Activated naive CD8-positive, alpha-beta T cell treated with anti-CD3 and anti-CD28 coated beads, Interleukin-2, amount 10 ng/mL, durations not matched to agents 7 days and 5 days (primary cell): ENCODE measurements around the gene TEK. TPM values are rescaled to one million over a fixed set of nuclear protein-coding genes. Genes with fewer than 3 reads are reported as not detected.
"Not testable (repeated sequence)": the region's sequence is repeated elsewhere in the genome, so short reads cannot be mapped to it uniquely, and the experiment has no call there.

ENCODE experiments used
- ATAC-seq: fragments of 150-1000 bp; cut with Tn5 transposase; one replicate; pipeline ENCODE4 v1.10.0; 2021; ENCODE audit warnings: low read depth, moderate library complexity
- POLR2A ChIA-PET: fragments of 350-600 bp; sonication (Branson Sonifier 250); formaldehyde crosslinking; loops from one replicate; lab custom pipeline; 2021; ENCODE audit warnings: antibody characterized with exemption; lab: Charles Lee
- DNase-seq: peaks from one replicate; pipeline ENCODE4 v3.0.0; 2021
- H3K27ac Mint-ChIP-seq: one replicate; pipeline ENCODE4 v1.8.0; 2022; ENCODE audit warnings: mild to moderate bottlenecking, mixed read lengths
- H3K27me3 Mint-ChIP-seq: one replicate; pipeline ENCODE4 v1.8.0; 2022; ENCODE audit warnings: mild to moderate bottlenecking, moderate library complexity, mixed read lengths
- H3K36me3 Mint-ChIP-seq: one replicate; pipeline ENCODE4 v1.8.0; 2021; ENCODE audit warnings: mild to moderate bottlenecking, mixed read lengths
- H3K4me1 Mint-ChIP-seq: one replicate; pipeline ENCODE4 v1.8.0; 2021; ENCODE audit warnings: mixed read lengths
- H3K4me3 Mint-ChIP-seq: one replicate; pipeline ENCODE4 v1.8.0; 2022; ENCODE audit warnings: mild to moderate bottlenecking, moderate library complexity, mixed read lengths
- H3K9me3 Mint-ChIP-seq: one replicate; pipeline ENCODE4 v1.8.0; 2021; ENCODE audit warnings: mixed read lengths
- total RNA-seq, 2 experiments: library from RNA; stranded (reverse); gene quantifications; one replicate each; pipeline ENCODE4 v1.2.3, GENCODE V29; 2021

The TEK gene
- total RNA-seq, 2 experiments from 2014 or later, result not detected

DNA sequence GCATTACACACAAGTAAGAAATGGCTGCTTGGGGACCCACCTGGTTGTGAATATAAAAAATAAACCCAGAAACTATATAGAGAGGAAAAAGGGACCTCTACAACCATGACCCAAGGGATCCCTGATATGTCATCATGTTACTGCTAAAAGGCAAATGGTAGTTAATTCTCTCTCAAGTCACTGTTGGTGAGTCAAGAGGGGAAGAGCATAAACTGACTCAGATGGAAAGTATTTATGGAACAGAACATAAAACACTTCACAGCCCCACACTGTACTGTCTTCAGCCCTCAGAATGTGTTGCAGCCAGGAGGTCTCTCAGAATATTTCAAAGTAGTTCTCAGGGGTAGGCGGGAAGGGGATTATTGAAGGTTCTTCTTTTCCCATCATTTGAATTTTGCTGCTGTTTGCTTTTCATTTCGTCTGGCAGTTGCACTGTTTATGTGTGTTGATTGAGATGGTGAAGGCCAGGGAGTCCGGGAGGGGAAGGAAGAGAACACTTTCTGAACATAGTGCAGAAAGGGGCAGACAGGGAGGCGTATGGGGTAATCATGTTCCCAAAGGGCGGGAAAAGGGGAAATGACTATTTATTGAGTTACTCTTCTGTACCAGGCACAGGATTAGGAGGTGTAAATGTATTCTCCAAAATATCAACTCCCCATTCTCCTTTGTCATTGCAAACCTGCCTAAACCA, 85.5 kb downstream of the TEK start:
- Mint-ChIP-seq H3K27me3 (peaks cover 4% of the 10 kb centered on the region), H3K9me3 (no peaks in the 10 kb centered on the region), H3K4me3 (no peak overlapping the region), H3K27ac (no peak overlapping the region), H3K4me1 (no peaks in the 10 kb centered on the region), H3K36me3 (no peaks in the 10 kb centered on the region)
- POLR2A ChIA-PET, result no interaction called here
- no peak for DNase-seq
- no peak for ATAC-seq

DNA sequence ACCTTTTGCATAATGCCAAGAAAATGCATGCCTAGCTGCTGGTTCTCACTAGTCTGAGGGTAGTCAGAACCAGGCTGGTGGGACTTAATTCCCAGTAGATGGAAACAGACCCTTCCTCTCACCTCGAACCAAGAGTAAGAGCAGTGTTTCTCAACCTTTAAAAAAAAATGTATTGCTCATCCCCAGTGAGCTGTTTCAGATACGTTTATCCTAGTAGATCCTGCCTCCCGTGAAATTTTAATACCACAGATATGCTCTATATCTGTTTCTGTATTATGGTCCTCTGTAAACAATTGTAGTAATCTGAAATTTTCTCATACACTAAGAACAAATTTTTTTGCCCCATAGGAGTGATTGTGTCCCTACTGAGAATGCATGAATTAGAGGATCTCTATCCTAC, 86.2 kb downstream of the TEK start:
- Mint-ChIP-seq H3K27ac (no peak overlapping the region), H3K27me3 (peaks cover 4% of the 10 kb centered on the region), H3K36me3 (no peaks in the 10 kb centered on the region), H3K4me3 (no peak overlapping the region), H3K9me3 (no peaks in the 10 kb centered on the region), H3K4me1 (no peaks in the 10 kb centered on the region)
- POLR2A ChIA-PET, result no interaction called here
- ATAC-seq (no peak), DNase-seq (no peak)

DNA sequence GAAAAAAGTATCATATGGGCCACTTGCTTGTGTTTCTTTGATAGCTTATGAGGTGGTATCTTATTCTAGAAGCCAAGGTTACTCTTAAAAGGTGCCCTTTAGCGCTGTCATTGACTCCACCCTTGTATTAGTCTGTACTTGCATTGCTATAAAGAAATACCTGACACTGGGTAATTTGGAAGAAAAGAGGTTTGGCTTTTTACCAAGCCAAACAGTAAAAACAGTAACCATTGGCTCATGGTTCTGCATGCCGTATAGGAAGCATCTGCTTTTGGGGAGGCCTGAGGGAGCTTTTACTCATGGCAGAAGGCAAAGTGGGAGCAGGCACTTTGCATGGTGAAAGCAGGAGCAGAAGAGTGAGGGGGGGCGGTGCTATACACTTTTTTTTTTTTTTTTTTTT, 87.4 kb downstream of the TEK start:
- POLR2A ChIA-PET, result interaction anchor here (0.7 kb wide), 1 partner anchor 15 kb away, joined by 3 read pairs; no protein-coding TSS in a partner anchor
- ATAC-seq, result no peak
- H3K9me3 Mint-ChIP-seq, result no peaks in the 10 kb centered on the region
- no peaks in the 10 kb centered on the region for H3K4me1 Mint-ChIP-seq
- DNase-seq, result no peak
- H3K27me3 Mint-ChIP-seq, result no peaks in the 10 kb centered on the region
- no peak overlapping the region for H3K4me3 Mint-ChIP-seq
- no peaks in the 10 kb centered on the region for H3K36me3 Mint-ChIP-seq
- H3K27ac Mint-ChIP-seq, result no peak overlapping the region

DNA sequence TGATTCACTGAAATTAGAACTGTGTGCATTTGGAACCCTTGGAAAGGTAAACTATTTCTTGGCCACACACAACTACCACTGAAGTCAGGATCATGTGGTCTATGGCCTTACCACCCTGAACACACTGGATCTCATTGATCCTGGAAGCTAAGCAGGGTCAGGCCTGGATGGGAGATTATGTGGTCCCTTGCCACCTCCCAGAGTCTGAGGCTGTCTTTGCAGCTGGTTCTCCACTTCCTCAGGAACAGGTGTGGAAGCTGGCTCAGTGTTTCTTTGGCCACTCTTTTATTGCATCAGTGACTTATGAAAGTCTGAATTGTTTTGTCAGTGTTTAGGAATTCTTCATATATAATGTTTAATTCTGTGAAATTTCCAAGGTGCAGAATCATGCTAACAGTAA, 89.2 kb downstream of the TEK start:
- no peaks in the 10 kb centered on the region for H3K9me3 Mint-ChIP-seq
- no peak overlapping the region for H3K27ac Mint-ChIP-seq
- H3K4me3 Mint-ChIP-seq, result no peak overlapping the region
- DNase-seq (no peak), ATAC-seq (no peak)
- no peaks in the 10 kb centered on the region for H3K36me3 Mint-ChIP-seq
- no peaks in the 10 kb centered on the region for H3K27me3 Mint-ChIP-seq
- no peaks in the 10 kb centered on the region for H3K4me1 Mint-ChIP-seq
- POLR2A ChIA-PET, result no interaction called here

DNA sequence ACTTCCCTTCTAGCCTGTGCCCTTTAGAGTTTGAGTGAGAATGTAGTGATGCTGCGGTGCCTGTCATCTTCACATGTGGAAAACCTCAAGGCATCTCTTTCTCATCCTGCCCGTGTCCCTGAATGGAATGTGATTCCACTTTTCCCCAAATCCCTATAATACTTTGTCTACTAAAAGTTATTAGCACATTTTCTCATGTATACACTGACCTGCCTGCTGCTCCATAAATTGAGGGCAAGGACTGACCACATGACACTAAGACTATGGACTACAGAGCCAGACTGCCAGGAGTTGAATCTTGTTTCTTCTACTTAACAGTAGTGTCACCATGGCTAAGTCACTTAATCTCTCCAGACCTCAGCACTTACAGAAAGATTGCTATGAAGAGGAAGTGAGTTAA, 93.0 kb downstream of the TEK start:
- POLR2A ChIA-PET, result no interaction called here
- DNase-seq (no peak), ATAC-seq (no peak)
- H3K9me3 Mint-ChIP-seq, result no peaks in the 10 kb centered on the region
- H3K27me3 Mint-ChIP-seq, result peaks cover 2% of the 10 kb centered on the region
- H3K4me3 Mint-ChIP-seq, result no peak overlapping the region
- no peaks in the 10 kb centered on the region for H3K4me1 Mint-ChIP-seq
- H3K27ac Mint-ChIP-seq, result no peak overlapping the region
- no peaks in the 10 kb centered on the region for H3K36me3 Mint-ChIP-seq

DNA sequence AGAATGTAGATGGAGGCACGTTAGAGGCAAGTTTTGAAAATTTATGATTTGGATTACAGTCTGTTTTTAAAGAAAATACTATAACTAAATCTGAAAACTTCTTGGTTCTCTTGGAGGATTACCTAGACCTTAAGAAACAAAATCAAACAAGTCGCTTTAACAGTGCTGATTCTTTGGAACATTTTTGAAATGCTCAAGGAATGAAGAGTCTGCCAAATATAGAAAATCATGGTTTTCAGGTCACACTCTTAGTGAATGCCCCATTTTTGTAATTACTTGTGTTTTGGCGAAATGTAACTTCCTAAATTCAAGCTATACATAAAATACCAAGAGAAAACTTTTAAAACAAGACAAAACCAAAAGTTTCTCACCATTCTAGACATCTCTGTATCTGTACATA, 94.8 kb downstream of the TEK start:
- DNase-seq, result no peak
- POLR2A ChIA-PET, result no interaction called here

DNA sequence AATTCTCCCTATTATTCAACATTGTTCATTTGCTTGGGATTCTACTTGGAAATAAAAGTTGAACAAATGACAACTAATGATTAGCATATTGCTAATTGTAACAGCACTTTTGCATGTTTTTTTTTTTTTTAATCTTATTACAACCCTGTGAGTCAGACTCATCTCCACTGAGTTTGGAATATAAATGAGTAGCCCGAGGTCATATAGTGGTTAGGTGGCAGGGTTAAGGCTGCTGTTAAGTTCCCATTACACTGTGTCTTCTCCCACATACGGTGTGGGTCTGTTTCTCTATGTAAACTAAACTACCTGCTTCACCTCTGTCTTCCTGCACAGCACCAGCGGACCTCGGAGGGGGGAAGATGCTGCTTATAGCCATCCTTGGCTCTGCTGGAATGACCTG, 95.6 kb downstream of the TEK start:
- H3K36me3 Mint-ChIP-seq, result no peaks in the 10 kb centered on the region
- POLR2A ChIA-PET, result no interaction called here
- no peaks in the 10 kb centered on the region for H3K4me1 Mint-ChIP-seq
- DNase-seq, result no peak
- no peak overlapping the region for H3K27ac Mint-ChIP-seq
- H3K9me3 Mint-ChIP-seq, result no peaks in the 10 kb centered on the region
- ATAC-seq, result no peak
- peaks cover 2% of the 10 kb centered on the region for H3K27me3 Mint-ChIP-seq
- H3K4me3 Mint-ChIP-seq, result no peak overlapping the region

More for the DNA sequence above, 94.8 kb downstream of the TEK start:
- no peaks in the 10 kb centered on the region for H3K9me3 Mint-ChIP-seq
- ATAC-seq, result no peak
- H3K36me3 Mint-ChIP-seq, result no peaks in the 10 kb centered on the region
- no peak overlapping the region for H3K4me3 Mint-ChIP-seq
- H3K27me3 Mint-ChIP-seq, result peaks cover 2% of the 10 kb centered on the region
- H3K4me1 Mint-ChIP-seq, result no peaks in the 10 kb centered on the region
- H3K27ac Mint-ChIP-seq, result no peak overlapping the region

DNA sequence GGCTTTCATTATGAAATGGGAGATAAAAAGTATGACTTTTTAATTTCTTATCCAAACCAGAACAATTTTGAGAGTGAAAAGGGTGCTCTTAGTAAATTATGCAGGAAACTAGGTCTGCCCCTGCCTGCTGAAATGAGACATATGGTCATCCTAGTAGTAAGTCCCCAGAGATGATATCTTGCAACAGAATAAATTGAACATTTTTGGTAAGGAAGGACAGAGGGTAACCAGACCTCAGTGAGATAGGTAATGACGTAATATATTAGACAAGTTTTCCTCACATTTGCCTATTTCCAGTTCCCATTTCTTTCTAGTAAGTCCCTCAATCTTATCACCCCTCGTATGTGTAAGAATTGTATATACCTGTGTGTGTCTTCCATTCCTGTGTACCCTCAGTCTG, 96.2 kb downstream of the TEK start:
- no peaks in the 10 kb centered on the region for H3K4me1 Mint-ChIP-seq
- H3K4me3 Mint-ChIP-seq, result no peak overlapping the region
- POLR2A ChIA-PET, result no interaction called here
- H3K9me3 Mint-ChIP-seq, result no peaks in the 10 kb centered on the region
- ATAC-seq, result no peak
- no peaks in the 10 kb centered on the region for H3K36me3 Mint-ChIP-seq
- DNase-seq, result no peak
- peaks cover 2% of the 10 kb centered on the region for H3K27me3 Mint-ChIP-seq
- H3K27ac Mint-ChIP-seq, result no peak overlapping the region

DNA sequence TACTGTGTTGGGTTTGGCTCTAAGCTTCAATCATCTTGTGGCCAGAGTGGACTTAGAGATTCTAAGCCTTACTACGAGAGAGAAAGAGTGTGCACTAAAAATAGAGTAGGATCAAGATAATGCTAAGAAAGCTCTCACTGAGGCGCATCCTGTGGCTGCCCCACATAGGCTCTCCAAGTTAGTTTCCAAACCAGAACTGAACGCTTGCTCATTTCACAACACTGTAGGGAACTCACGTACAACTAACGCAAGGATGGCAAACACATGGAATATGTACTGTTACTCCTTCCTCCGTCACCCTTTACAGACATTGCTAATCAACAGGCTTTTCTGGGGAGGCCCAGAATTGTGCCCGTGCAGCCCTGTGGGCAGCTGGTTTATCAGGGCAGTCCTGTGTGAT, 97.0 kb downstream of the TEK start:
- no peak overlapping the region for H3K27ac Mint-ChIP-seq
- H3K4me1 Mint-ChIP-seq, result peaks cover 1% of the 10 kb centered on the region
- no peaks in the 10 kb centered on the region for H3K9me3 Mint-ChIP-seq
- H3K27me3 Mint-ChIP-seq, result peaks cover 2% of the 10 kb centered on the region
- POLR2A ChIA-PET, result no interaction called here
- H3K36me3 Mint-ChIP-seq, result no peaks in the 10 kb centered on the region
- DNase-seq (no peak), ATAC-seq (no peak)
- H3K4me3 Mint-ChIP-seq, result no peak overlapping the region

DNA sequence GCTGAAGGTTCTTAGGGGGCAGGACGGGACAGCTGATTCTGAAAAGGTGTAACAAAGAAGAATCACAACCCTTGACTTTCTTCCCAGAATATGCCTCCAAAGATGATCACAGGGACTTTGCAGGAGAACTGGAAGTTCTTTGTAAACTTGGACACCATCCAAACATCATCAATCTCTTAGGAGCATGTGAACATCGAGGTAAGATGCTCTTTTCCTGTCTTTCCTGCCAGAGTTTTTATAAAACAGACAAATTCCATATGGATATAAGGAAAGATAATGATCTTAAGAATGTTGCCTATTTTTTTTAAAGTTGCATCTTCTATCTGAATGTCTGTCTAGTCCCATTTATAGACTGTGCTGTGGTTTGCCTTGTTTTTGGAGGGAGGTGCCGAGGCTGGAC, 100.0 kb downstream of the TEK start:
- ATAC-seq, result no peak
- no peaks in the 10 kb centered on the region for H3K9me3 Mint-ChIP-seq
- H3K36me3 Mint-ChIP-seq, result no peaks in the 10 kb centered on the region
- DNase-seq, result no peak
- peaks cover 5% of the 10 kb centered on the region for H3K27me3 Mint-ChIP-seq
- no peak overlapping the region for H3K27ac Mint-ChIP-seq
- H3K4me3 Mint-ChIP-seq, result no peak overlapping the region
- POLR2A ChIA-PET, result no interaction called here
- peaks cover 1% of the 10 kb centered on the region for H3K4me1 Mint-ChIP-seq

DNA sequence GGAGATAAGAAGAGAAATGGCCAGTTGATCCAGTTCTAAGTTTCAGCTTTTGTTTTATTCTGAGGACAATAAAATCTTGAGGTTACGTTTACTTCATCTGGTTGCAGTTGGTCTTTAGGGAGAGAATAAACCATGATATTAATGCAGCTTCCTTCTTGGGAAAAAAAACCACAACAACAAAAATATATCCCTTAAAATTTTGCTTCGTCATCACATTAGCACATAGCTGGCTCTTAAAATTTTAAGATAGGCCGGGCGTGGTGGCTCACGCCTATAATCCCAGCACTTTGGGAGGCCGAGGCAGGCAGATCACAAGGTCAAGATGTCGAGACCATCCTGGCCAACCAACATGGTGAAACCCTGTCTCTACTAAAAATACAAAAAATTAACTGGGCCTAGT, 101.6 kb downstream of the TEK start:
- Mint-ChIP-seq H3K9me3 (no peaks in the 10 kb centered on the region), H3K27me3 (peaks cover 5% of the 10 kb centered on the region), H3K4me3 (no peak overlapping the region), H3K36me3 (no peaks in the 10 kb centered on the region), H3K4me1 (peaks cover 1% of the 10 kb centered on the region), H3K27ac (no peak overlapping the region)
- ATAC-seq (no peak), DNase-seq (no peak)
- POLR2A ChIA-PET, result no interaction called here

DNA sequence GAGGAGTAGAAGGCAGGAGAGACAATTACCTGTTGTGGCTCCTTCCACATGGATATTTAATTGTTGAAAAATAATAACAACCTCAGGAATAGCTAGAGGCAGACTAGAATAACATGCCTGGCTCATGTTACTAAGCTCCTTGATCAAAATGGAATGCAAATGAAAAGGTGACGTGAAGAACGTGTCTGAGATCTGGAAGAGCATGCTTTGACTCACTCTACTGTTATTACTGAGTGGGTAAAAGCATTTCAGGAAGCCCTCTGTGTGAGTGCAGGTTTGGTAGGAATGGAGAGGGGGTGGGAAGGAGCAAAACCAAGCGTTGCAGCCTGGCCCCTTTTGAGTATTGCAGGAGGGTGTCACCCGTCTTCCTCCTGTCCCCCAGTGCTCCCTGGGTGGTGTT, 103.2 kb downstream of the TEK start:
- DNase-seq, result no peak
- POLR2A ChIA-PET, result no interaction called here
- no peak overlapping the region for H3K27ac Mint-ChIP-seq
- no peak for ATAC-seq
- H3K27me3 Mint-ChIP-seq, result peaks cover 3% of the 10 kb centered on the region
- H3K9me3 Mint-ChIP-seq, result no peaks in the 10 kb centered on the region
- no peaks in the 10 kb centered on the region for H3K36me3 Mint-ChIP-seq
- no peak overlapping the region for H3K4me3 Mint-ChIP-seq
- peaks cover 1% of the 10 kb centered on the region for H3K4me1 Mint-ChIP-seq

DNA sequence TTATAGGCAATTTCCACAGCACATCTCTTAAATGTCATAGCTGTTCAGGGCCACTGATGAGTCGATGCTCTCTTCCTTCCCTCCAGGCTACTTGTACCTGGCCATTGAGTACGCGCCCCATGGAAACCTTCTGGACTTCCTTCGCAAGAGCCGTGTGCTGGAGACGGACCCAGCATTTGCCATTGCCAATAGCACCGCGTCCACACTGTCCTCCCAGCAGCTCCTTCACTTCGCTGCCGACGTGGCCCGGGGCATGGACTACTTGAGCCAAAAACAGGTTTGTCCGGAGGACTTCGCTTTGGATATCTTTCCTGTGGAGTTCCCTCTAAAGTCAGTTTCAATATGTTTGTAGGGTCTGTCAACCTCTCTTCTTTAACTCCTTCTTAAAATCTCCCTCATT, 103.6 kb downstream of the TEK start:
- POLR2A ChIA-PET, result no interaction called here
- H3K27me3 Mint-ChIP-seq, result peaks cover 3% of the 10 kb centered on the region
- no peak for ATAC-seq
- no peak overlapping the region for H3K27ac Mint-ChIP-seq
- no peaks in the 10 kb centered on the region for H3K36me3 Mint-ChIP-seq
- H3K4me1 Mint-ChIP-seq, result peaks cover 1% of the 10 kb centered on the region
- H3K4me3 Mint-ChIP-seq, result no peak overlapping the region
- no peaks in the 10 kb centered on the region for H3K9me3 Mint-ChIP-seq
- no peak for DNase-seq

DNA sequence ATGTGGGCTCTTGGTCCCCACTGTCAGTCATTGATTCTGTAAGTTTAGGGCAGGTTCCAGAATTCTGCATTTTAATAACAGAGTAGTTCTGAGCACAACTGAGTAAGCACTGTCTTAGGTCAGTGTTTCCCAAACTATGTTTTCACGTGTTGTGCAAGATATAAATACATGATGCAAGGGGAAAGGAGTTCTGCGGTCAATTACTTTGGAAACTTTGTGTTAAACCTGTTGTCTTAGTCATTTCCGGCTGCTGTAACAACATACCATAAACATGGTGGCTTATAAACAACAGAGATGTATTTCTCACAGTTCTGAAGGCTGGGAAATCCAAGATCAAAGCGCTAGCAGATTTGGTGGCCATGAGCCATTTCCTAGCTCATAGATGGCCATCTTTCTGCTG, 118.2 kb downstream of the TEK start:
- ATAC-seq (no peak), DNase-seq (no peak)
- Mint-ChIP-seq H3K27me3 (no peaks in the 10 kb centered on the region), H3K36me3 (no peaks in the 10 kb centered on the region), H3K4me3 (no peak overlapping the region), H3K9me3 (peaks cover 1% of the 10 kb centered on the region), H3K27ac (no peak overlapping the region), H3K4me1 (no peaks in the 10 kb centered on the region)
- POLR2A ChIA-PET, result no interaction called here

DNA sequence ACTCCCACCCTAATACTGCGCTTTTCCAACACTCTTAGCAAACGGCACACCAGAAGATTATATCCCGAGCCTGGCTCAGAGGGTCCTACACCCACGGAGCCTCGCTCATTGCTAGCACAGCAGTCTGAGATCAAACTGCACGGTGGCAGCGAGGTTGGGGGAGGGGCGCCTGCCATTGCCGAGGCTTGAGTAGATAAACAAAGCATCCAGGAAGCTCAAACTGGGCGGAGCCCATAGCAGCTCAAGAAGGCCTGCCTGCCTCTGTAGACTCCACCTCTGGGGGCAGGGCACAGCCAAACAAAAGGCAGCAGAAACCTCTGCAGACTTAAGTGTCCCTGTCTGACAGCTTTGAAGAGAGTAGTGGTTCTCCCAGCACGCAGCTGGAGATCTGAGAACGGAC, 130.6 kb downstream of the TEK start:
- H3K27me3 Mint-ChIP-seq, H3K4me3 Mint-ChIP-seq, DNase-seq, ATAC-seq, H3K36me3 Mint-ChIP-seq, POLR2A ChIA-PET, H3K27ac Mint-ChIP-seq, H3K9me3 Mint-ChIP-seq, H3K4me1 Mint-ChIP-seq: not testable (repeated sequence)
